Left kidney (tissue), 2 donors: ENCODE data around the gene ASB18. TPM values are rescaled to one million over a fixed set of nuclear protein-coding genes. Genes with fewer than 3 reads are reported as not detected.
"Not testable (repeated sequence)": the region's sequence is repeated elsewhere in the genome, so short reads cannot be mapped to it uniquely, and the experiment has no call there.

Experiments used
- DNase-seq: peaks from one replicate; pipeline ENCODE4 v3.0.0-alpha.2; 2013
- polyA plus RNA-seq: library from polyadenylated mRNA; unstranded; fragments of 120-200 nt; gene quantifications from one replicate; pipeline ENCODE4 v1.2.1, GENCODE V29; 2013; ENCODE audit not compliant: insufficient read length

The ASB18 gene
- polyA plus RNA-seq, 1 donor: 0.15 TPM

- no peak for DNase-seq
Measured at GRCh38 chr2:236286873-236287545, 22.8 kb upstream of the ASB18 start.

- no peak for DNase-seq
Measured at GRCh38 chr2:236284208-236284607, 20.0 kb upstream of the ASB18 start.

GRCh38 chr2:236282406-236282805 is 18.2 kb upstream of the ASB18 start:
- no peak for DNase-seq

GRCh38 chr2:236281423-236281822 is 17.2 kb upstream of the ASB18 start:
- DNase-seq: no peak

- DNase-seq: no peak
Measured at GRCh38 chr2:236273126-236273525, 8.9 kb upstream of the ASB18 start.

- DNase-seq: no peak
Measured at GRCh38 chr2:236271851-236272250, 7.6 kb upstream of the ASB18 start.

- not testable (repeated sequence) for DNase-seq
Measured at GRCh38 chr2:236269876-236270275, 5.7 kb upstream of the ASB18 start.

- no peak for DNase-seq
Measured at GRCh38 chr2:236265675-236266074, 1.5 kb upstream of the ASB18 start.

GRCh38 chr2:236262238-236262637 is 2.0 kb downstream of the ASB18 start:
- no peak for DNase-seq

GRCh38 chr2:236261452-236261851 is 2.8 kb downstream of the ASB18 start:
- no peak for DNase-seq

GRCh38 chr2:236259371-236259770 is 4.8 kb downstream of the ASB18 start:
- no peak for DNase-seq

- DNase-seq: no peak
Measured at GRCh38 chr2:236257575-236257974, 6.6 kb downstream of the ASB18 start.

- no peak for DNase-seq
Measured at GRCh38 chr2:236257136-236257535, 7.1 kb downstream of the ASB18 start.

GRCh38 chr2:236256366-236256985 is 7.7 kb downstream of the ASB18 start:
- DNase-seq: no peak

GRCh38 chr2:236254674-236255073 is 9.5 kb downstream of the ASB18 start:
- no peak for DNase-seq

GRCh38 chr2:236254001-236254400 is 10.2 kb downstream of the ASB18 start:
- DNase-seq: no peak

GRCh38 chr2:236252602-236253001 is 11.6 kb downstream of the ASB18 start:
- DNase-seq: no peak

- no peak for DNase-seq
Measured at GRCh38 chr2:236250909-236251579, 13.2 kb downstream of the ASB18 start.

GRCh38 chr2:236250286-236250685 is 13.9 kb downstream of the ASB18 start:
- no peak for DNase-seq

GRCh38 chr2:236249066-236249465 is 15.1 kb downstream of the ASB18 start:
- no peak for DNase-seq

GRCh38 chr2:236246711-236247246 is 17.4 kb downstream of the ASB18 start:
- no peak for DNase-seq

GRCh38 chr2:236244256-236244655 is 19.9 kb downstream of the ASB18 start:
- DNase-seq: no peak

GRCh38 chr2:236242057-236242495 is 22.1 kb downstream of the ASB18 start:
- DNase-seq: no peak
